ENCODE measurements around the gene CYREN. TPM values are rescaled to one million over a fixed set of nuclear protein-coding genes. Genes with fewer than 3 reads are reported as not detected.

Gene CYREN
- total and polyA plus RNA-seq, 2 of the 13 experiments (the other 11 are each of a cell fraction or from before 2014, with no cell fraction given), result 20.7 to 60.7 TPM

- intact Hi-C loops (cut with micrococcal nuclease; ENCODE audit: unreplicated experiment), result no loop called here
- Histone ChIP-seq H3K4me1 (ENCODE audit: insufficient read depth, low read length) (no peaks in the 10 kb centered on the region), H3K4me2 (ENCODE audit: low read depth, low read length) (no peak overlapping the region), H3K79me2 (ENCODE audit: insufficient read depth, low read length) (no peaks in the 10 kb centered on the region), H3K27me3 (ENCODE audit: control insufficient read depth in 1 of 2, insufficient read depth in 2 of 2, low read length in 2 of 2) (no peaks in the 10 kb centered on the region), H3K9ac (ENCODE audit: insufficient read depth, low read depth, low read length) (no peak overlapping the region), H3K27ac (ENCODE audit: extremely low read length, insufficient read depth, low read length) (no peak overlapping the region), H3K4me3 (replicated peaks in 1 of 3; ENCODE audit: insufficient read depth in 1 of 3, low read depth in 2 of 3, low read length in 3 of 3) (no peak overlapping the region), H2AFZ (ENCODE audit: low read length) (no peak overlapping the region), H4K20me1 (ENCODE audit: insufficient read depth, low read length) (no peaks in the 10 kb centered on the region), H3K9me3 (ENCODE audit: low read length) (peaks cover 30% of the 10 kb centered on the region), H3K36me3 (replicated peaks in 1 of 2; ENCODE audit: control insufficient read depth in 1 of 2, insufficient read depth in 2 of 2, low read length in 2 of 2) (peaks cover 18 to 74% of the 10 kb centered on the region in 2 experiments)
- 95% methylated on average over 7 of the region's 7 CpGs for WGBS (ENCODE audit: low lambda C conversion rate)
- FAIRE-seq (no peak), ATAC-seq (no peak), DNase-seq (ENCODE audit: low spot score) (no peak)
- BruUV-seq (replicated peaks), result no TSS peak
- TF ChIP-seq ZNF598 (CRISPR knock-in tag; IDR thresholded peaks at IDR 0.05; ENCODE audit: borderline replicate concordance) (no peak), SRSF4 (IDR thresholded peaks at IDR 0.05; ENCODE audit: low read depth, low read length, poor library complexity, severe bottlenecking) (no peak), ZNF101 (CRISPR knock-in tag; IDR thresholded peaks at IDR 0.05; ENCODE audit: borderline replicate concordance, low read depth) (no peak), HMG20A (CRISPR knock-in tag; IDR thresholded peaks at IDR 0.05; ENCODE audit: borderline replicate concordance) (no peak), JUN (CRISPR knock-in tag; IDR thresholded peaks at IDR 0.05) (no peak), ZNF883 (CRISPR knock-in tag; IDR thresholded peaks at IDR 0.05; ENCODE audit: not compliant biosample characterization) (no peak), SP2 (CRISPR knock-in tag; IDR thresholded peaks at IDR 0.05) (no peak), REPIN1 (CRISPR knock-in tag; IDR thresholded peaks at IDR 0.05; ENCODE audit: borderline replicate concordance, low read depth) (no peak), ZFAT (CRISPR knock-in tag; conservative IDR thresholded peaks at IDR 0.05) (no peak), FOSL2 (CRISPR knock-in tag; IDR thresholded peaks at IDR 0.05) (no peak), NKX3-1 (CRISPR knock-in tag; IDR thresholded peaks at IDR 0.05) (no peak)
- in situ Hi-C loops (cut with HindIII; ENCODE audit: extremely low pct_ligation_motif_present, low pct_unique_long_range_greater_than_20kb), result no loop called here
- ChIA-PET POLR2A (interaction anchor here (1.2 to 1.5 kb wide), 2 partner anchors 12 to 197 kb away, joined by 3 read pairs; partner anchors contain the start of genes AGBL3 and CYREN), CTCF (ENCODE audit: low intra/inter-chr PET ratio, low total read pairs) (no interaction called here)
These were observed 13.0 kb upstream of the CYREN start for GRCh38 chr7:135183478-135183877.
